Spinal cord (tissue), 10 donors: Measurements from ENCODE around the gene TMEM171. TPM values are rescaled to one million over a fixed set of nuclear protein-coding genes. Genes with fewer than 3 reads are reported as not detected.

ENCODE experiments used
- DNase-seq, 6 donors: peaks; one replicate each; pipeline versions ENCODE4 v3.0.0 to v3.0.0-alpha.2; 2013 to 2015; ENCODE audit warnings: low spot score in 6 of 6, low read depth in 4 of 6
- H3K27ac ChIP-seq: one replicate; pipeline ENCODE4 v1.5.1; 2013; ENCODE audit warnings: low read depth, low read length, control low read depth
- H3K27me3 ChIP-seq: one replicate; pipeline ENCODE4 v1.6.1; 2013; ENCODE audit warnings: low read length; ENCODE audit not compliant: control insufficient read depth, insufficient read depth
- H3K36me3 ChIP-seq: one replicate; pipeline ENCODE4 v1.6.1; 2013; ENCODE audit warnings: low read length; ENCODE audit not compliant: control insufficient read depth, insufficient read depth
- H3K4me1 ChIP-seq: one replicate; pipeline ENCODE4 v1.6.1; 2013; ENCODE audit warnings: low read length; ENCODE audit not compliant: control insufficient read depth, insufficient read depth
- H3K4me3 ChIP-seq: one replicate; pipeline ENCODE4 v1.5.1; 2013; ENCODE audit warnings: low read depth, low read length, control low read depth
- H3K9me3 ChIP-seq: one replicate; pipeline ENCODE4 v1.6.1; 2013; ENCODE audit warnings: low read length; ENCODE audit not compliant: control insufficient read depth, insufficient read depth
- WGBS: methylation state at CpG from one replicate; pipeline ENCODE4 v1.1.5; 2013; ENCODE audit warnings: missing lambda C conversion rate; ENCODE audit not compliant: insufficient coverage; 5-methylcytosine and 5-hydroxymethylcytosine counted together
- long read RNA-seq, 4 donors: transcript quantifications; one replicate each; lab custom pipeline, GENCODE V29; 2026
- polyA plus RNA-seq, 2 donors: library from polyadenylated mRNA; unstranded; fragments of 120-200 nt; gene quantifications; one replicate each; pipeline ENCODE4 v1.2.1, GENCODE V29; 2013; ENCODE audit not compliant: insufficient read length in 2 of 2
- total RNA-seq, 2 donors: library from RNA; depleted of rRNA in 1 of 2; stranded (reverse); fragments of 120-200 nt in 1 of 2; fragments of >200 nt in 1 of 2; gene quantifications; one replicate each; pipeline versions ENCODE4 v1.2.3 to v1.2.4, GENCODE V29; 2013 to 2014
- donor health status: healthy.

TMEM171 gene, protein sequence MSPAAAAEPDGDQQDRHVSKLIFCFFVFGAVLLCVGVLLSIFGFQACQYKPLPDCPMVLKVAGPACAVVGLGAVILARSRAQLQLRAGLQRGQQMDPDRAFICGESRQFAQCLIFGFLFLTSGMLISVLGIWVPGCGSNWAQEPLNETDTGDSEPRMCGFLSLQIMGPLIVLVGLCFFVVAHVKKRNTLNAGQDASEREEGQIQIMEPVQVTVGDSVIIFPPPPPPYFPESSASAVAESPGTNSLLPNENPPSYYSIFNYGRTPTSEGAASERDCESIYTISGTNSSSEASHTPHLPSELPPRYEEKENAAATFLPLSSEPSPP
- total RNA-seq (1 to 10 TPM in 1 of 2 donors, under 1 TPM in 1; 0.20 to 1.4 TPM), polyA plus RNA-seq (under 1 TPM; 0.74 to 0.92 TPM)
- long read RNA-seq, donor 1: 0 reads
- long read RNA-seq, donor 2: 0 reads
- long read RNA-seq, donor 3: 0 reads
- long read RNA-seq, donor 4: 0 reads

DNA sequence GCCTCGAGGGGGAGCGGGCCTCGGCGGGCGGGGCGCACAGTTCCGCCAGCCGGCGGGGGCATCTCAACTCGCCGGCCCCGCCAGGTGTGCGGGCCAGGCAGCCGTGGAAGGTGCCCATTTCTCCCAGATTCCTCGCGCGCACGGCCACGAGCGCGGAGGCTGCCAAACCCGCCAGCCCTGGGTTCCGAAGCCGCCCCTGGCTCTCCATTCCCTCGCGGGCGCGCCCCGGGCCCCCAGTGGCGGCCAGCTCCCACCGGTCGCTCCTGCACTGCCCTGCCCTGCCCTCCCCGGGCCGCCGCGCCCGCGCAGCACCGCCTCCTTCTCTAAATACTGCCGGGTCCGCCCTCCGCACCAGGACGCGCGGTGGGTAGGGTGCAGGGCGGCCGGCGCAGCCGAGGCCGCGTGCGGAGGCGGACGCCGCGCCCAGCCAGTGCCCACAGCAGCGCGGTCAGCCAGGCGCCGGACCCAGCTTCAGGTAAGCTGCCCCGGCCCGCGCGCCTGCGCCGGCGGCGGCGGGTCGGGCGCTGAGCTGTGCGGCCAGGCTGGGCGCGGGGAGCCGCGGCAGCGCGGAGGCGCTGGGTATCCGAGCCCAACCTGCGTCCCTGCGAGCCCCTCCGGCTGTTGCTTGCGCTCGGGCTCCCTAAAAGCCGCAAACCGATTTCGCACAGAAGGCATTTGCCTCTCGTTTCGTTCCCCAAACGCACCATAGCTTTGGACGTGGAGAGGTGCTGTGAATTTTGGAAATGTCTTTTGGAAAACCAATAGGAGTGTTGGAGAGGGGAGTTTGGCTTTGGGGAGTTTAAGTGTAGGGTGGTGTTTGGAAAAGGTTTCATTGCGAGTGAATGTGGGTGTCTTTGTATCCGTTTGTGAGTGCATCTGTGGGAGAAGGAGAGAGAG, at the start of gene TMEM171:
TSS of gene TMEM171 (plus strand) at position 354 of the 897 bp plus-strand sequence. CDS start 2,799 bp downstream, outside the sequence.
- Histone ChIP-seq H3K27me3 (peaks cover 56% of the 10 kb centered on the region), H3K4me3 (peak within 1 kb of the TSS; percentile 4), H3K36me3 (no peaks in the 10 kb centered on the region), H3K27ac (no peak within 1 kb of the TSS), H3K4me1 (peaks cover 4% of the 10 kb centered on the region), H3K9me3 (no peaks in the 10 kb centered on the region)
- under 1% methylated on average over 93 of the region's 94 CpGs for WGBS
- peak in 2 of 6 donors; percentile 43 to 50 for DNase-seq

DNA sequence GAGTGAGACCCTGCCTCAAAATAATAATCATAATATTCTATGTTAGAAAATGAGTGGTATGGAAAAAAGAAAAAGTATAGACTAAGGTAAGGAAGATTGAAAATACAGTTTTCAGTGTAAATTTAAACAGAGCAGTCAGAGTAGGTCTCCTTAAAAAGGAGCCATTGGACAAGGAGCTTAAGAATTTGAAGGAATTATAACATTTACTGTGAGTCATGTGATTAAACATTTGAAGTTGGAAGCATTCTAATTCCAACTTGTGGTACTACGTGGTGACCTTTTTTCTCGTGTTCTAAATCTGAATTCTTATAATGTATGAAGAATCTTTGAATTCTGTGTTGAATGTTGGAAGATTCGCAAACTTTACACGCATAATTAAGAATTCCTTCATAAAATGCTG, 39.3 kb upstream of the TMEM171 start:
- no peak overlapping the region for H3K4me3 ChIP-seq
- H3K27ac ChIP-seq: no peak overlapping the region
- H3K9me3 ChIP-seq: no peaks in the 10 kb centered on the region
- H3K27me3 ChIP-seq: no peaks in the 10 kb centered on the region
- H3K36me3 ChIP-seq: peaks cover 8% of the 10 kb centered on the region
- DNase-seq: no peak
- WGBS: no CpG with 5 or more reads among the region's 4 CpGs
- no peaks in the 10 kb centered on the region for H3K4me1 ChIP-seq

DNA sequence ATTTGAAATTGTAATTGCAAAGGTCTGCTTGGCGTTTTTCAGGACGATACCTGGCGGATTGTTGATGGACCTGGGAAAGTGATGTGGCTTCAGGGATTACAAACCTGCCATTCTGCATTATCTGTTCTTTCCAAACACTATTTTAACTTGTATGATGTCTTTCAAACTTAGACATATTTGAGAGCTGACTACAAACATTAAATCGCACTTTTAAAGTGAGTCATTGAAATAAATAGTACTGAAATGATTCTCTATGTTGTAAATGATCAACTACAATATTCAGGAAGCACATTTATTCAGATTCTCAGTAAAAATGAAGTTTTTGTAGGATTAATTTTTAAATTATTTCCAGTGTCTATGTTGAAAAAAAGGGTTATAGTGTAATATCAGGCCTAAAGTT, 32.3 kb upstream of the TMEM171 start:
- no peaks in the 10 kb centered on the region for H3K9me3 ChIP-seq
- no peaks in the 10 kb centered on the region for H3K27me3 ChIP-seq
- no CpG with 5 or more reads among the region's 4 CpGs for WGBS
- H3K36me3 ChIP-seq: peaks cover 7% of the 10 kb centered on the region
- H3K27ac ChIP-seq: no peak overlapping the region
- no peaks in the 10 kb centered on the region for H3K4me1 ChIP-seq
- H3K4me3 ChIP-seq: no peak overlapping the region
- DNase-seq: no peak

DNA sequence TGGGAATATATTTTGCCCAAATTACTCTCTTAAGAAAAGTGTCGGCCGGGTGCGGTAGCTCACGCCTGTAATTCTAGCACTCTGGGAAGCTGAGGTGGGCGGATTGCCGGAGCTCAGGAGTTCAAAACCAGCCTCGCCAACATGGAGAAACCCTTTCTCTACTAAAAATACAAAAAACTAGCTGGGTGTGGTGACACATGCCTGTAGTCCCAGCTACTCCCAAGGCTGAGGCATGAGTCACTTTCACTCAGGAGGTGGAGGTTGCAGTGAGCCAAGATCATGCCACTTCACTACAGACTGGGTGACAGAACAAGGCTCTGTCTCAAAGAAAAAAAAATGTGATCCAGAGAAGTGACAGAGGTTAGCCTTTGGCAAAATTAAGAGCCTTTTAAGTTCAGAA, 26.4 kb upstream of the TMEM171 start:
- no peak overlapping the region for H3K4me3 ChIP-seq
- no peak overlapping the region for H3K27ac ChIP-seq
- WGBS: no CpG with 5 or more reads among the region's 7 CpGs
- no peak for DNase-seq
- H3K4me1 ChIP-seq: no peaks in the 10 kb centered on the region
- H3K27me3 ChIP-seq: no peaks in the 10 kb centered on the region
- peaks cover 3% of the 10 kb centered on the region for H3K36me3 ChIP-seq
- H3K9me3 ChIP-seq: peaks cover 3% of the 10 kb centered on the region

DNA sequence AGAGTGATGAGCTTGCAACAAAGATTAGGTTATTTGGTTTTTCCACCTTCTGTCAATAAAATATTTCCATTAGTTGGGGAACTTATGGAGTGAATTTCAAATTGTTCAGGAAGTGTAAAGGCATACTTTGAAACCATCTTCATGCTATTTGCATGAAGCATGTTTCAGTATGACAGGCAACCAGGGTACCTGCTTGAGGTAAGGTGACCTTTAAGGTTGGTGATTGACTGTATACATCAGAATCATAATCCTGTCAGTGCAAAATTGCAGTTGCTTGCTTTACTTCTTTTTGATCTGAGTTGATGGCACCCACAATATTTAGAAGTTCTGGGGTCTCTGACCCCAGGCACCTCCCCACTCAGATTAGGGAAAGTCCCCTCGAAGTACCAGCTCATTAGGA, 26.0 kb upstream of the TMEM171 start:
- peaks cover 3% of the 10 kb centered on the region for H3K9me3 ChIP-seq
- H3K4me3 ChIP-seq: no peak overlapping the region
- H3K36me3 ChIP-seq: peaks cover 3% of the 10 kb centered on the region
- no peaks in the 10 kb centered on the region for H3K27me3 ChIP-seq
- H3K27ac ChIP-seq: no peak overlapping the region
- WGBS: no CpG with 5 or more reads among the region's 1 CpG
- DNase-seq: no peak
- no peaks in the 10 kb centered on the region for H3K4me1 ChIP-seq

DNA sequence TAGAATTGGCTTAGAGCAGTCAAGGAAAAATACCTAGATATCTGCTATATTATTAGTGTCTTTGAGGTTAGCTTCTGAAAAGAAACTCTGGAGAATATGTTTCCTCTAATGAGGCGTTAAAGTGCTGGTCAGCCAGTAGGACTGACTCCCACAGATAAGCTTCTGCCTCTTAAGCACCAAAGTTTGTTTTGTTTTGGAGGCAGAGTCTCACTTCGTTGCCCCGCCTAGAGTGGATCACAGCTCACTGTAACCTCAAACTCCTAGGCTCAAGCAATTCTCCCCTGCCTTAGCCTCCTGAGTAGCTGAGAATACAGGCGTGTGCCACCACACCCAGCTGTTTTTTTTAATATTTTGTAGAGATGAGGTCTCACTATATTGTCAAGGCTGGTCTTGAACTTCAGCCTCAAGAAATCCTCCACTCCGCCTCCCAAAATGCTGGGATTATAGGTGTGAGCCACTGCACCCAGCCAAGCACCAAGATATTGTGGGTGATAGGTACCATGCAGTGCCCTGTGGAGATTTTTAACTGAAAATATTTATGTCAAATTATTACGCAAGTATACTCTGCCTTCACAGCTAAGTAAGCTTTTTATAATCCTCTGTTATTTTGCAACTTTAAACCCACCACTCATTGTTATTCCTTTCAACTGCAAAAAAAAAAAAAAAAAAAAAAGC, 24.7 kb upstream of the TMEM171 start:
- H3K27ac ChIP-seq: no peak overlapping the region
- WGBS: 100% methylated on average over 1 of the region's 6 CpGs
- peaks cover 3% of the 10 kb centered on the region for H3K9me3 ChIP-seq
- no peak for DNase-seq
- peaks cover 3% of the 10 kb centered on the region for H3K36me3 ChIP-seq
- no peaks in the 10 kb centered on the region for H3K27me3 ChIP-seq
- no peak overlapping the region for H3K4me3 ChIP-seq
- no peaks in the 10 kb centered on the region for H3K4me1 ChIP-seq

DNA sequence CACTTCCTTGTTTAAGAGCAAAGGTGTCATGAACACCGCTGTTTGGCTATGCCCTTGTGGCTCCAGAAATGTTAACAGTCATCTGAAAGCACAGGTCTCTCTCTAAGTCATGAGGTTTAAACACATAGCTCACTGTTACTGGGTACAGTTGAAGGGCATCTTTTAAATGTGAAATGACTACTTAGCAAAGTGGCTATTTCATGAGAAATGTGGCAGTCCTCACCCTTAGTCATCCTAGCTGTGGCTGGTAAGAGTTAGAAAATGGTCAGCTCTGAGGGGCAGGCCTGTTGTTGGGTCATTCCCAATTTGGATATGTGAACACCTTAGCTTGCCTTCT, 24.2 kb upstream of the TMEM171 start:
- Histone ChIP-seq H3K4me1 (no peaks in the 10 kb centered on the region), H3K36me3 (no peaks in the 10 kb centered on the region), H3K4me3 (no peak overlapping the region), H3K27me3 (no peaks in the 10 kb centered on the region), H3K27ac (no peak overlapping the region), H3K9me3 (peaks cover 3% of the 10 kb centered on the region)
- DNase-seq: no peak
- no CpG with 5 or more reads among the region's 1 CpG for whole genome bisulfite sequencing

DNA sequence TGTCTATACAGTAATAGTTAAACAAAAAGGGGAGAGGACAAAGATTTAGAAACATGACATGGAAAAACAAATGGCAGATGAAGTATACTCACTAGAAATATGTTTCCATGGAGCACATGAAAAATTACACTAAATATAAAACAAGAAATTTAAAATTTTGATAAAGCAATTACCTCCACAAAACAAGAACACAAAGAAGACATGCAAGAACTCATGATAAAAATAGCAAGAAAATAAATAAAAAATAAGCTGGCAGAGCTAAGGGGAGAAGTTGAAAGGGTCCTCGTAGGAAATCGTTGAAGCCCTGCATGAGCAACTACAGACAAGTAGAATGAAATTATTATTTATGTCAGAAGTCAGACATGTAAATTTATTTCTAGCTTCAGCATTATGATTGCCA, 22.6 kb upstream of the TMEM171 start:
- no CpG with 5 or more reads among the region's 2 CpGs for WGBS
- no peak overlapping the region for H3K4me3 ChIP-seq

DNA sequence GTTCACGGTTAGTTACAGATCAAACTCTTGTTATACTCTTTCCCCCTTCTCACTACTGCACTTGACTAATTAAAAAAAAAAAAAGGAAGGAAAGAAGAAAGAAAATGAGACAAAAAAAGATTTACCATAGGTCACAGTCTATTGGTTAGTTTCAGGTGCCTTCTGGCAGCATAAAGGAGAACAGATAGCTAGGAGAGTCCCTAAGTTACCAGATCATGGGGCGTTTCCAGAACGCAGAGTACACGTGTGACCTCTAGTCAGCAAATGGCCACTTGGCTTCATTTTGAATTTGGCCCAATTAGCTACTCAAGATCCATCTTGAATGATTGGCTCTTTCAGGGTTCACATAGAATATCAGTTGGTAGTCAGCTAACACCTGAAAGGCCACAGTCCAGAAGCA, 20.3 kb upstream of the TMEM171 start:
- no peak for DNase-seq
- H3K27me3 ChIP-seq: no peaks in the 10 kb centered on the region
- no peaks in the 10 kb centered on the region for H3K4me1 ChIP-seq
- H3K36me3 ChIP-seq: no peaks in the 10 kb centered on the region
- 94% methylated on average over 3 of the region's 4 CpGs for WGBS
- H3K27ac ChIP-seq: no peak overlapping the region
- H3K9me3 ChIP-seq: peaks cover 3% of the 10 kb centered on the region
- H3K4me3 ChIP-seq: no peak overlapping the region

More for the DNA sequence above, 22.6 kb upstream of the TMEM171 start:
- Histone ChIP-seq H3K36me3 (no peaks in the 10 kb centered on the region), H3K27me3 (no peaks in the 10 kb centered on the region), H3K9me3 (peaks cover 3% of the 10 kb centered on the region), H3K4me1 (no peaks in the 10 kb centered on the region), H3K27ac (no peak overlapping the region)
- no peak for DNase-seq
